Karpas-422 (cell line): ENCODE measurements around the gene KATNIP. TPM values are rescaled to one million over a fixed set of nuclear protein-coding genes. Genes with fewer than 3 reads are reported as not detected.

ENCODE experiments used
- DNase-seq: peaks from one replicate; pipeline ENCODE4 v3.0.0-alpha.2; 2015
- H2AFZ ChIP-seq: fragments of 200-600 bp; sonication (generic); 2 replicates; pipeline ENCODE4 v1.6.1; 2014; ENCODE audit warnings: antibody characterized with exemption, low read length, mixed read lengths
- H3K27ac ChIP-seq: fragments of 200-600 bp; sonication (generic); 2 replicates; pipeline ENCODE4 v1.5.1; 2014; ENCODE audit warnings: mild to moderate bottlenecking, low read length, moderate library complexity
- H3K27me3 ChIP-seq: fragments of 200-600 bp; sonication (generic); 2 replicates; pipeline ENCODE4 v1.6.1; 2014; ENCODE audit warnings: low read length, mixed read lengths
- H3K36me3 ChIP-seq: fragments of 200-600 bp; sonication (generic); 2 replicates; pipeline ENCODE4 v1.6.1; 2014; ENCODE audit warnings: low read length, mixed read lengths; ENCODE audit not compliant: insufficient read depth
- H3K4me1 ChIP-seq: fragments of 200-600 bp; sonication (generic); 2 replicates; pipeline ENCODE4 v1.6.1; 2014; ENCODE audit warnings: mild to moderate bottlenecking, low read length, mixed read lengths
- H3K4me2 ChIP-seq: fragments of 200-600 bp; sonication (generic); 2 replicates; pipeline ENCODE4 v1.6.1; 2014; ENCODE audit warnings: low read length, low read depth, mild to moderate bottlenecking; ENCODE audit not compliant: poor library complexity, severe bottlenecking
- H3K4me3 ChIP-seq: fragments of 200-600 bp; sonication (generic); 2 replicates; pipeline ENCODE4 v1.5.1; 2014; ENCODE audit warnings: mild to moderate bottlenecking, antibody characterized with exemption, low read length, mixed read lengths
- H3K79me2 ChIP-seq: fragments of 200-600 bp; sonication (generic); 2 replicates; pipeline ENCODE4 v1.6.1; 2014; ENCODE audit warnings: mild to moderate bottlenecking, low read length, mixed read lengths
- H3K9ac ChIP-seq: fragments of 200-600 bp; sonication (generic); 2 replicates; pipeline ENCODE4 v1.6.0; 2014; ENCODE audit warnings: low read length
- H3K9me2 ChIP-seq: fragments of 200-600 bp; sonication (generic), shearing (Covaris generic); replicated peaks from 2 replicates; pipeline ENCODE4 v1.6.0; 2014; ENCODE audit warnings: mild to moderate bottlenecking, low read length, moderate library complexity; ENCODE audit not compliant: insufficient read depth
- H3K9me3 ChIP-seq: fragments of 300-700, 200-600 bp; sonication (generic); 2 replicates; pipeline ENCODE4 v1.6.1; 2014; ENCODE audit warnings: low read length, mixed read lengths
- H4K20me1 ChIP-seq: fragments of 200-600 bp; sonication (generic); 2 replicates; pipeline ENCODE4 v1.6.1; 2014; ENCODE audit warnings: mild to moderate bottlenecking, antibody characterized with exemption, low read length, low read depth; ENCODE audit not compliant: insufficient read depth
- total RNA-seq: library from RNA; depleted of rRNA; stranded (reverse); fragments of >200 nt; shearing (Covaris generic); gene quantifications from 2 replicates; pipeline ENCODE4 v1.2.3, GENCODE V29; 2014; ENCODE audit warnings: low replicate concordance

Gene KATNIP
- total RNA-seq, 1 experiment from 2014 or later, result 8.5 TPM

DNA sequence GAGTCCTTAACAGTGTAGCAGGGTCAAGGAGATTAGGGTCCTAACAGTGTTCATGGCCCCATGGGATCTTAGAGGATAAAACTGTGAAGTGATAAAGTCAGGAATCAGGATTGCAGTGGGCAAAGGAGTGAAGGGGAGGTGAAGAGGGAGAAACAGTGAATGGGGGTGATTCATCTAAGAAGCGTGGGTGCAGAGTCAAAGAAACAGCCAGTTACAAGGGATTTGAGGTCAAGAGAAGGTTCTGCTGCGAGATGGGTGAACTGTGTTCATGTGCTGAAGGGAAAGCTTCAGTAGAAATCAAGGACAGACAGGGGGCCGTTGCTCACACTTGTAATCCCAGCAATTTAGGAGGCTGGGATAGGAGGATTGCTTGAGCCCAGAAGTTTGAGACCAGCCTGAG is 6.1 kb upstream of the KATNIP start:
- H3K27me3 ChIP-seq, result no peaks in the 10 kb centered on the region
- no peak overlapping the region for H3K27ac ChIP-seq
- H3K9ac ChIP-seq, result no peak overlapping the region
- no peaks in the 10 kb centered on the region for H3K9me2 ChIP-seq
- no peak overlapping the region for H3K4me3 ChIP-seq
- no peaks in the 10 kb centered on the region for H3K9me3 ChIP-seq
- H4K20me1 ChIP-seq, result peaks cover 5% of the 10 kb centered on the region; the same call in 1 of the 2 replicates
- H3K4me2 ChIP-seq, result no peak overlapping the region
- peaks cover 24% of the 10 kb centered on the region for H3K79me2 ChIP-seq
- H3K36me3 ChIP-seq, result peaks cover 15% of the 10 kb centered on the region; the same call in 1 of the 2 replicates
- H3K4me1 ChIP-seq, result peaks cover 8% of the 10 kb centered on the region
- DNase-seq, result no peak
- H2AFZ ChIP-seq, result no peak overlapping the region

- Histone ChIP-seq H3K36me3 (peaks cover 15% of the 10 kb centered on the region; the same call in 1 of the 2 replicates), H3K9me3 (no peaks in the 10 kb centered on the region), H3K4me1 (peaks cover 12% of the 10 kb centered on the region), H3K9ac (no peak overlapping the region), H2AFZ (no peak overlapping the region), H3K9me2 (no peaks in the 10 kb centered on the region), H3K27me3 (no peaks in the 10 kb centered on the region), H3K4me3 (no peak overlapping the region), H3K79me2 (peaks cover 30% of the 10 kb centered on the region), H3K4me2 (no peak overlapping the region), H4K20me1 (peaks cover 11% of the 10 kb centered on the region; the same call in 1 of the 2 replicates), H3K27ac (no peak overlapping the region)
- no peak for DNase-seq
These were observed 5.3 kb upstream of the KATNIP start for GRCh38 chr16:27544671-27545070.

DNA sequence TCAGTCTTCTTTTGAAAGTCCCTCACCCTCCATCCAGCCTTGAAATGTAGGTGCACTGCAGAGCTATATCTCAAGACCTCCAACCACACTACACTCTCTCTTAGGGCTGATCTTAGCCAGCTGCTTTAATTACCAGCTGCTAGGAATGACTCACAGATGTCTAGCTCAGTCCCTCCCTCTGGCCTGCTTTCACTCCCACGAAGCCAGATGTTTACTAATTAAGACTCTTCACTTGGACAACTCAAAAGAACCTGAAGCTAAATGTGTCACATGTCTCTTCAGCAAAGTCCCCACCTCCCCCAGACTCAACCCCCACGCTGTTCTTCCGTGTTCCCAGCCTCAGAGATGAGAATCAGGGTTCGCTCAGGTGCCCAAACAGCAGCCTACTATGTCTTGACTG is 2.8 kb upstream of the KATNIP start:
- Histone ChIP-seq H3K4me3 (no peak overlapping the region), H3K9me2 (no peaks in the 10 kb centered on the region), H3K9me3 (no peaks in the 10 kb centered on the region), H3K27me3 (no peaks in the 10 kb centered on the region), H3K79me2 (peaks cover 52% of the 10 kb centered on the region), H3K9ac (no peak overlapping the region), H2AFZ (no peak overlapping the region), H4K20me1 (peaks cover 18% of the 10 kb centered on the region; the same call in 1 of the 2 replicates), H3K36me3 (0 out of 2 replicates have a peak, but pooled peaks cover 4% of the 10 kb centered on the region), H3K27ac (no peak overlapping the region), H3K4me1 (peaks cover 22% of the 10 kb centered on the region), H3K4me2 (no peak overlapping the region)
- no peak for DNase-seq

DNA sequence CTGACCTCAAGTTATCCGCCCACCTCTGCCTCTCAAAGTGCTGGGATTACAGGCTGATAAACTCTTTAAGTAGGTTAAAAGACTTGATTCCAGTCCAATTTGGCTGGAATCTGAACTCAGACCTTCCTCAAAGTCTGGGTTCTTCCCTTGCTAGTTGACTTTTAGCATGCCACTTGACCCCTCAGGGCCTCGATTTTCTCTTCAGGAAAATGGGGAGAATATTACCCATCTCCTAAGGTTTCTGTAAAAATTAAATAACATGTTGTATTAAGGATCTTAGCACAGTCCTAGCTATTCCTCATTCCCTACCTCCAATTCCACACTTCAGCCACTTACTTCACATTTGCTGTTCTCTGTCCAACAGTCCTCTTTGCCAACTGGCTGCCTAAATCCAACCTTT is 2.1 kb upstream of the KATNIP start:
- H3K9me2 ChIP-seq, result no peaks in the 10 kb centered on the region
- no peak overlapping the region for H3K9ac ChIP-seq
- DNase-seq, result no peak
- no peaks in the 10 kb centered on the region for H3K9me3 ChIP-seq
- H3K27me3 ChIP-seq, result no peaks in the 10 kb centered on the region
- H3K36me3 ChIP-seq, result 0 out of 2 replicates have a peak, but pooled peaks cover 4% of the 10 kb centered on the region
- no peak overlapping the region for H3K4me3 ChIP-seq
- H4K20me1 ChIP-seq, result peaks cover 18% of the 10 kb centered on the region; the same call in 1 of the 2 replicates
- peaks cover 59% of the 10 kb centered on the region for H3K79me2 ChIP-seq
- no peak overlapping the region for H2AFZ ChIP-seq
- no peak overlapping the region for H3K27ac ChIP-seq
- peak overlapping the region; percentile 93 for H3K4me2 ChIP-seq
- peaks cover 22% of the 10 kb centered on the region for H3K4me1 ChIP-seq

- Histone ChIP-seq H4K20me1 (peaks cover 18% of the 10 kb centered on the region; the same call in 1 of the 2 replicates), H3K27ac (no peak overlapping the region), H3K4me2 (peak overlapping the region; percentile 93), H3K36me3 (no peaks in the 10 kb centered on the region), H3K9me3 (no peaks in the 10 kb centered on the region), H3K4me1 (peaks cover 22% of the 10 kb centered on the region), H3K9me2 (no peaks in the 10 kb centered on the region), H3K4me3 (peak overlapping the region; percentile 100), H3K9ac (peak overlapping the region; percentile 91), H3K27me3 (no peaks in the 10 kb centered on the region), H2AFZ (no peak overlapping the region; the same call in 1 of the 2 replicates), H3K79me2 (peaks cover 66% of the 10 kb centered on the region)
- DNase-seq, result peak; percentile 54
These were observed 539 bp upstream of the KATNIP start for GRCh38 chr16:27549464-27549745.

GRCh38 chr16:27550582-27550920 is 607 bp downstream of the KATNIP start:
- Histone ChIP-seq H3K4me1 (peaks cover 22% of the 10 kb centered on the region), H4K20me1 (peaks cover 18% of the 10 kb centered on the region; the same call in 1 of the 2 replicates), H3K9ac (peak overlapping the region; percentile 97), H3K27ac (no peak overlapping the region), H3K9me2 (no peaks in the 10 kb centered on the region), H3K4me3 (peak overlapping the region; percentile 100), H3K36me3 (no peaks in the 10 kb centered on the region), H3K9me3 (no peaks in the 10 kb centered on the region), H2AFZ (no peak overlapping the region), H3K27me3 (no peaks in the 10 kb centered on the region), H3K4me2 (peak overlapping the region; percentile 92), H3K79me2 (peaks cover 71% of the 10 kb centered on the region)
- DNase-seq, result peak; percentile 57

GRCh38 chr16:27551036-27551435 is 1.1 kb downstream of the KATNIP start:
- Histone ChIP-seq H3K4me2 (peak overlapping the region; percentile 92), H3K9ac (peak overlapping the region; percentile 97), H4K20me1 (peaks cover 18% of the 10 kb centered on the region; the same call in 1 of the 2 replicates), H2AFZ (no peak overlapping the region), H3K9me2 (no peaks in the 10 kb centered on the region), H3K4me1 (peaks cover 22% of the 10 kb centered on the region), H3K79me2 (peaks cover 72% of the 10 kb centered on the region), H3K4me3 (peak overlapping the region; percentile 100), H3K36me3 (no peaks in the 10 kb centered on the region), H3K27ac (no peak overlapping the region), H3K9me3 (no peaks in the 10 kb centered on the region), H3K27me3 (no peaks in the 10 kb centered on the region)
- DNase-seq, result no peak

DNA sequence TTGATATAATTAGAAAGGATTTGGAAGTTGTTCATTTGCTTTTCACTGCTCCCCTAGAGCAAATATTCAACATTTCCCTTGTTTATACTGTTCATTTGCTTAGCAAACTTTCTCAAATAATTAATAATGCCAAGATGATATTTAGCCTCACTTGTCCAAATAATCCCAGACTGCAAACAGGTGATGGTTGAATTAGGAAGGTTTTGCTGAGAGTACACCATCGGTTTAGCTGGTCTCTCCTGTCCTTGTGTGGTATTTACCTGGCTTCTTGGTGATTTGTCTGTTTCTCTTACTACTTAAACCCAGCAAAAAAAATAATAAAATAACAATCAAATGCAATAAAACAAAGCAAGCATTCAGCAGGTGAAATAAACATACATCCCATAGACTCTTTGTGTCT is 6.5 kb downstream of the KATNIP start:
- Histone ChIP-seq H3K4me3 (no peak overlapping the region), H3K27me3 (no peaks in the 10 kb centered on the region), H3K4me1 (peaks cover 10% of the 10 kb centered on the region), H3K27ac (no peak overlapping the region), H2AFZ (no peak overlapping the region), H3K79me2 (peaks cover 66% of the 10 kb centered on the region), H3K9ac (no peak overlapping the region), H3K36me3 (no peaks in the 10 kb centered on the region), H3K9me3 (no peaks in the 10 kb centered on the region), H3K4me2 (no peak overlapping the region), H4K20me1 (no peaks in the 10 kb centered on the region), H3K9me2 (no peaks in the 10 kb centered on the region)
- DNase-seq, result no peak

- H3K36me3 ChIP-seq, result no peaks in the 10 kb centered on the region
- no peaks in the 10 kb centered on the region for H3K27me3 ChIP-seq
- no peak for DNase-seq
- 0 out of 2 replicates have a peak overlapping the region, but pooled peaks have one; percentile 2 for H2AFZ ChIP-seq
- no peaks in the 10 kb centered on the region for H3K9me3 ChIP-seq
- no peak overlapping the region for H3K4me3 ChIP-seq
- peaks cover 10% of the 10 kb centered on the region for H3K4me1 ChIP-seq
- no peak overlapping the region for H3K27ac ChIP-seq
- no peaks in the 10 kb centered on the region for H4K20me1 ChIP-seq
- H3K79me2 ChIP-seq, result peaks cover 65% of the 10 kb centered on the region
- peak overlapping the region; percentile 27 for H3K4me2 ChIP-seq
- no peak overlapping the region for H3K9ac ChIP-seq
- no peaks in the 10 kb centered on the region for H3K9me2 ChIP-seq
These were observed 8.5 kb downstream of the KATNIP start for GRCh38 chr16:27558434-27558833.
